GM18909 (cell line): ENCODE results near the gene AMER2.

Source experiments
- ATAC-seq: cut with Tn5 transposase; IDR thresholded peaks from one replicate; pipeline ENCODE4 v1.9.1; 2021; ENCODE audit warnings: mild to moderate bottlenecking; ENCODE audit not compliant: unreplicated experiment, poor library complexity

AMER2 gene

DNA sequence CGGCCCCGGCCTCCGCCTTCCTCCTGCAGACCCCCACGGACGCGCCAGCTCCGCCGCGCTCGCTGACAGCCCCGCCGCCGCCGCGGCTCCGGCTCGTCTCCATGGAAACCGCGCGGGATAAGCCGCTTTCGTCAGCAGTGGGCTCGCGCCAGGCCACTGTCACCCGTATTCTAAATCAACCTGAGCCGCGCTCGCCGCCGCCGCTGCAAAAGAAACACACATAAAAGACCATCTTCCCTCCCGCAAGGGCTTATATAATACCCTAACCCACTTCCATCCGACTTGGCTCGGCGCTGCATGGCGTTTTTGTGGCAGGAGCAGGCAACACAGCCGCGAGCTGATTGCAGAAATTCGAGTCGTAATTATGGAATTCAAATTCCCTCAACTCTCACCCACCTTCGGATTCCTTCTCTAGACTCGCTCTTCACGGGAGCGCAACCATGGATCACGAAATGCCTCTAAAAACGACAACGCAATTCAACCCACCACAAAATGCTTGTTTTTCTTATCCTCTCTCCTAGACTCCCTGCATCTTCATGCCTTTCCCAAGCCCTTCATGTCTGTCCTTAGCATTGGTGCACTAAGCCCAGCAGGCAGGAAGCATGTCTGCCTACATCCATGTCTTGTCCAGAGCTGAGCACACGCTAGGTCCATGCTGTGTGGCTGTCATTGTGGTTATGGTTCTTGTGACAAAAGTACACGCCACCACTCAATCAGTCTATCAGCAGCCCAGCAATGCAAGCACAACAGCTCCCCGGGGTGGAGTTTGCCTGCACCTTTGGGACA lies at the start of gene AMER2:
Gene AMER2, minus strand, starts transcription at position 772 of the 786 bp plus-strand sequence. Its CDS starts 669 bp downstream, at position 103.
- no peak for ATAC-seq

DNA sequence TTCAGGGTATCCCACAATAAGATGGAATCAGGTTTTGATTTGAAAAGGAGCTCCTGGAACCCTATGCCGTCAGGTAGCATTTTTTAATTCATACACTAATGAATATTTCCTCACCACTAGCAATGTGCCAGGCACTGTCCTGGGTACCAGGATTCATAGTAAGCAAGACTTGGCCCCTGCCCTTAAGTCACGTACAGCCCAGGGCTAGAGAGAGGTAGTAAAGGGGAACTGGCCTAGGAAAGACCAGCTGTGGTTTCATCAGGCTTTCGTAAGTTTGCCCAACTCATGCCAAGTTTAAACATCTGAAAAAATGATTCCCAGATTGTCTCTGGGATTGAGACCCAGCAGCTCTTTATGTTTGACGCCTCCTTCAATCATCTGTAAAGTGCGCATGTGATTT lies 45.9 kb upstream of the AMER2 start:
- no peak for ATAC-seq

DNA sequence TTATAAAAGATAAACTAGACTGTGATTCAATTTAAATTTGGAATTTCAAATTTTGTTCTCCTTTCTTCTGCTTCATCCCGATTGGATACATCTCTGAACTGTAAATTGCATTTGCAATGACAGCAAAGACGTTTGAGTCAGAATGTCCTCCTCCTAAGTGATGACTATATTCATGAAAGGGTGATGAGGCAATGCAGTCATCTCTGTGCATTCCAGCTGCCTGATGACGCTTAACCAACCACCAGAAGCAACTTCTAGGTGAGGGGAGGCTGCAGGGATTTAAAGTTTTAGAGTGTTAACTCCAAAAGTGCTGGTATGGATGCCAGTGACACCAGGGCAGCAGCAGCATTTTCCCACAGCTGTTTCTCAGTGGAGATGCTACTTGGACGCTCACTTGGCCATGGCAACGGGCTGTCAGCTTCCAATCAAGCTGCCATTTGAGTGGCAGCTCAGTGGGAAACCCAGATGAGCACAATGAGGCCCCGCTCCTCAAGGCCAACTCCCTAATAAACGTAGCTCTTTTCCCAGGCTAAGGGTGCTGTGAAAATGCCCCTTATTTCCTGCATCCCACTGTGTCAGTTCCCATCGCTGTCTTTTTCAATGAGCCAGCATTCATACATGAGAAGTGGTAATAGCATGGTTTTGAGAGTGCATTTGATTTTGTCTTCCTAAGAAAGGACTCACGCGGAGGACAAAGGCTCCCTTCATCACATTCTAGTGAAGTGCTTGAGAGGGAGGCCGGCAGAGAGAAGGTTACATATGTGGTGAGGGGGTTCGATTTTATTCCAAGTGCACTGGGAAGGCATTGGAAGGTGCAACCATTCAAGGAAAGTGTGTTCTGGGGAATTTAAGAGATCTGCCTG lies 45.2 kb upstream of the AMER2 start:
- ATAC-seq = no peak

DNA sequence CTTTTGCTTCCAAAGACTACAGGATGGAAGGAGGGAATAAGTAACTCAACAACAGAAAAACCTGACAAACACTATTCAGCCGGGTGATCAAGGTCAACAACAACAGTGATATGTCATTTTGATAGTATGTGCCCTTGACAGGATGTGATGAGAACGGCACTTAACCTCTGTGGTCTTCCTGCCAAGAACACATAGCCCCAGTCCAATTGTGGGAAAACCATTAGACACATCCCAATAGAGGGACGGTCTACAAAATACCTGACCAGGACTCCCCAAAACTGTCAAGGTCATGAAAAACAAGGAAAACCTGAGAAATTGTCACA lies 43.1 kb upstream of the AMER2 start:
- ATAC-seq = no peak

- ATAC-seq = no peak
Observed at GRCh38 chr13:25214491-25215252, 42.6 kb upstream of the AMER2 start.

GRCh38 chr13:25213715-25214114 lies 41.6 kb upstream of the AMER2 start:
- no peak for ATAC-seq

DNA sequence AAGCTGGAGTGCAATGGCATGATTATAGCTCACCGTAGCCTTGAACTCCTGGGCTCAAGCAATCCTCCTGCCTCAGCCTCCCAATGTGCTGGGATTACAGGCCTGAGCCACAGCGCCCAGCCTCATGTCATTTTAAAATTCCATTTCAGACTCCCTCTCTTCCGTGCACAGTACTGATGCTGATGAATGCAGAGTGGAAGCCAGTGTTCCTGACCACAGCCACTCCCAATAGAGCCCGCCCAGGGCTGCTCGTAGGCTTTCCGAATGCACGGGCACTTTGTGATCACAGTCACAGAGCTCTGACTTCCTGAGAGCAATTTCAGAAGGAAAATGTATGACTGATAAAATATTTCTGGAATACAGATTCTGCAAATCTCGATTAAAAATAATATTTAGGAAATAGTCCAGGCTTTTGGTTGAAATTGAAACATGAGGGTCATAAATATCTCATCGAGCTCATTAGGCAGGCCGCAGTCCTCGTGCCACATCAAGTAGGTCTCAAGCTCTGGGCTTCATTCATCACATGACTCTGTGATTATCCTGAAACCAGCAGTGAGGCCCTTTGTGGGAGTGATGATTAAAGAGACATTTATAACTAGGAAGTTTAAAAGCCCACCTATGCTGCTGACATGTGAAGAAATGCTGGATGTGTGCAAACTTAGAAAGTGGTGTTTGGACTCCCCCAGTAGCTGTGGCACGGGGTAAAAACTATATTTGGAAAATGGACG lies 38.9 kb upstream of the AMER2 start:
- ATAC-seq = no peak

- ATAC-seq = no peak
Observed at GRCh38 chr13:25207291-25207810, 35.3 kb upstream of the AMER2 start.

GRCh38 chr13:25204863-25205262 lies 32.8 kb upstream of the AMER2 start:
- no peak for ATAC-seq

DNA sequence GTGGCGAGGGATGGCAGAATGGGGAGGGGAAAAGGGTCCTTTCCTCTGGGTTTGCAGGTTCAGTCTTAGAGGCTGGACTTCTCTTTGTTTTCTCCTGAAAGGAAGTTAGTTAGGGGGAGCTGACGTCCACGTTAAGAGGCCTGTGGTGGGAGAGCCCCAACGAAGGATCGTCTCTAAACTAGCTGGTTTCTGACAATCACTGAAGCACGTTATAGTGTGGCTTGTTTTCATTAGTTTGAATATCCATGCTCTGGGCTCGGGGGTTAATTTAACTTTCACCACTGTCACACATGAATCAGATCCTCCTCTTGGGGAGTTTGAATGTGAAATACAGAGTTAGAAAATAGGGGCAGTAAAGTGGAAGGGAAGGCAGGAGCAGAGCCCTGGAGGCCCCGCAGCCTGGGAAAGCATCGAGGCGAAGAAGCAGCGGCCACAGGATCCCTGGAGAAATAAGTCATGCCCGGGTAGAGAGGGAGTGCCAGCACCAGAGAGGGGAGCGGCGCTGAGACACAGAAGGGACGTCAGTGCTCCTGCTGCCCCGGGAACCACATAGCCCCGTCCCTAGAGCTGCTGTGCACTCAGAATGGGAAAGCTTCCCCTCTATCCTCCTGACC lies 31.1 kb upstream of the AMER2 start:
- ATAC-seq = no peak

GRCh38 chr13:25200783-25201182 lies 28.7 kb upstream of the AMER2 start:
- no peak for ATAC-seq

DNA sequence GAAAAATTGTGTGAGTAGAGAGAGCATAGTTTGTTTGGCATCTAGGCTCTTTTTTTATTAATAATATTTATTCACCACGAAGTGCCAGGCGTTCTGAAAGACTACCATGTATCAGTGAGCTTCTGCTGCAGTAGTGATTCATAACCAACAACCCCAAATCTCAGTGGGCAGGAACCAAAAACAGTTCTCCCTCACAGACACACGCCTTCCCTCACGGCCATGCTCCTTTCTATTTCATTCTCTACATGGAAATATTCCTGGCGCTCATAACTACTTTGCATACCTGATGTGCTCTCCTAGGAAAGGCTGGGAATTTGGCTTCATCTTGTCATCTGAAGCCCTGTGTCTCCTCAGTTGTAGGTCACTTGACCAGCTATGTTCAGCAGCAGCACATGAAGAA lies 26.6 kb upstream of the AMER2 start:
- no peak for ATAC-seq

DNA sequence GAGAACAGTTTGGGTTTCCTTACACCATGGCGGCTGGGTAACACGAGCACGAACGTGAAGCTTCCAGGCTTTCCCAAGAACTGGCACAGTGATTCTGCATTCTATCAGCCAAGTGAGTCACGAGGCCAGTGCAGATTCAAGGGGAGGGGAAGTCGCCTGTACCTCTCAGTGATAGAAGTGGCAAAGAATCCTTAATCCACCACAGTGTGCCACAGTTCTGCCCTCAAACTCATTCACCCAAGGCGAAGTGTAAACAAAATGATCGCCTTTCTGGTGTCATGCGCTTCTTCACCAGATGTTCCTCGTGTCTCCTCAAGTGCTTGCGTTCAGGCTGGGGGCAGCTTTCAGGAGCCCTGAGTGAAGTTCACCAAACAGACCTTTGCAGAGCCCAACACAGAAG lies 24.9 kb upstream of the AMER2 start:
- ATAC-seq = no peak

DNA sequence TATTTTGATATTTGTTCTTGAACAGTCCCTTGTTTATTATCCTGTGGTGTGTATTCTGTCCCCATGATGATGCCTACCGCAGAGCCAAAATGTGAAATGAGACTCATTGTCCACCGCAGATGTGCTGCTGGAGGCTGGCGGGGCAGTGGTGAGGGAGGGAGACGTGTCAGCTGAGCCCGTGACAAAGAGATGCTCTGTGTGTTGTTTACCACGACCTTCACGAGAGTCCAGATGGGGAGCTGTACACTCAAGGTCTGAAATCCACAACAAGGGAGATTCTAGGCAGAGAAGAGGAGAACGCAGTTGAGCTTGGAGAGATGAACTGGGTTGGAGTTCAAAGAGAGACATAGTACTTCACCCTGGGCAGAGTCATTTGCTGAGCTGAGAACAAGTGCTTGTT lies 20.8 kb upstream of the AMER2 start:
- no peak for ATAC-seq

GRCh38 chr13:25192489-25192888 lies 20.4 kb upstream of the AMER2 start:
- no peak for ATAC-seq

DNA sequence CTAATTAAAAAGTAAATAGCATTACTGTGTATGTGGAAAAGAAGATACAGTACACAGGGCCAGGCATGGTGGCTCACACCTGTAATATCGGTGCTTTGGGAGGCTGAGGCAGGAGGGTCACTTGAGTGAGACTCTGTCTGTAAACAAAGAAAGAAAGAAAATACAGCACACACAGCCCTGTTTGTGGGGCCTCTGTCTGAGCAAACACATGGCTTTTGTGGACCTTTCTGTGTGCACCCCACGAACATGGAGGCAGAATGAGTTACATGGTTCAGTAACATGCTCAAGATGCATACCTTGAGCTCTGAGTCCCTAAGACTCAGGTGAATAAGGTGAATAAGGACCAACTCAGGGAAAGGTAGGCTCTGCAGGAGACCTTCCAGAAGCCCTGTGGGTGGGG lies 20.0 kb upstream of the AMER2 start:
- ATAC-seq = no peak

DNA sequence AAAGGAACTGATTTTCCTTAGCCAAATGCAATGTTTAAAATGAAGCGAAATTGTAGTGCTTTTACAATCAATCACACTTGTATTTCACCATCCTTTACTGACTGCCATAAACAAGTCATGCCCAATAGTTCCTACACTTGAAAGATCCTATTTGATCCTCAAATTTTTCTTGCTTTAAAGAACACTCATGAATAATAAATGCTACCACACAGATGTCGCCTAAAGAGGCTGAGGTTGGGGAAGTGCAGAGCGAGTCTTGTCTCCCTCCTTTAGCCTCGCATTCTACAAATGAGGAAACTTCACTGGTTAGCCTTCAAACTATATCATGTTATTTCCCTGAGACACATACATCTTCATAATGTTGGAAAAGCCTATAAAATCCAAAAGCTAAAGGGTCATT lies 18.7 kb upstream of the AMER2 start:
- no peak for ATAC-seq

GRCh38 chr13:25190256-25190655 lies 18.2 kb upstream of the AMER2 start:
- no peak for ATAC-seq

GRCh38 chr13:25187596-25187995 lies 15.5 kb upstream of the AMER2 start:
- no peak for ATAC-seq

DNA sequence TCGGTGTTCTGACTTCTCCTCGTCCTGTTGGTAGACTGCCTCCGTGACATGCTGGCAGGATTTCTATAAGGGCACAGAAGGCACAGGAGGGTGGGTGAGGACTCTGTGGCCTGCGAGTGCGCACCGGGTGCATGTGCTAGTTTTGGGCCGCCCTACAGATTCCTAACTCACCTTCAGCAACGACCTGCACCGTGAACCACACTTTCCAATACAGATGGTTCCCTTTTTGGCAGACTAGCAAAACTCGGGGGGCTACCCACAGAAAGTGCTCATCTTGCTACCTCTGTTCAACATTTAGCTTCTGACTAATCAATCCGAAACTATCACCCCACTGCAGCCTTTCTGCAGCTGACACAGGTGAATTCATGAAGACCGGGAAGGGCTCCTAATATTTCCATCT lies 14.1 kb upstream of the AMER2 start:
- ATAC-seq = no peak
